Activated naive CD4-positive, alpha-beta T cell treated with anti-CD3 and anti-CD28 coated beads, Interleukin-2, amount 50 U/mL, for 24 hours (primary cell): ENCODE data around the gene ATP5PF.

Experiments
- H3K27ac Mint-ChIP-seq: one replicate; pipeline ENCODE4 v1.8.0; 2021; ENCODE audit warnings: mild to moderate bottlenecking, mixed read lengths
- H3K27me3 Mint-ChIP-seq: one replicate; pipeline ENCODE4 v1.8.0; 2021; ENCODE audit warnings: mixed read lengths
- H3K36me3 Mint-ChIP-seq: one replicate; pipeline ENCODE4 v1.8.0; 2021; ENCODE audit warnings: mixed read lengths
- H3K4me1 Mint-ChIP-seq: one replicate; pipeline ENCODE4 v1.8.0; 2021; ENCODE audit warnings: mixed read lengths
- H3K4me3 Mint-ChIP-seq: one replicate; pipeline ENCODE4 v1.8.0; 2021; ENCODE audit warnings: mild to moderate bottlenecking, mixed read lengths
- H3K9me3 Mint-ChIP-seq: one replicate; pipeline ENCODE4 v1.8.0; 2021; ENCODE audit warnings: mixed read lengths

Gene ATP5PF

GRCh38 chr21:25689226-25689625 is 45.5 kb downstream of the ATP5PF start:
- Mint-ChIP-seq H3K36me3 (no peaks in the 10 kb centered on the region), H3K9me3 (no peaks in the 10 kb centered on the region), H3K4me3 (no peak overlapping the region), H3K27me3 (peaks cover 5% of the 10 kb centered on the region), H3K27ac (no peak overlapping the region), H3K4me1 (no peaks in the 10 kb centered on the region)

- Mint-ChIP-seq H3K27ac (no peak overlapping the region), H3K9me3 (no peaks in the 10 kb centered on the region), H3K4me3 (no peak overlapping the region), H3K36me3 (no peaks in the 10 kb centered on the region), H3K4me1 (no peaks in the 10 kb centered on the region), H3K27me3 (peaks cover 5% of the 10 kb centered on the region)
Observed at GRCh38 chr21:25688275-25689155, 46.2 kb downstream of the ATP5PF start.

GRCh38 chr21:25687787-25688186 is 46.9 kb downstream of the ATP5PF start:
- Mint-ChIP-seq H3K9me3 (no peaks in the 10 kb centered on the region), H3K27ac (no peak overlapping the region), H3K36me3 (no peaks in the 10 kb centered on the region), H3K4me1 (no peaks in the 10 kb centered on the region), H3K27me3 (peaks cover 5% of the 10 kb centered on the region), H3K4me3 (no peak overlapping the region)

GRCh38 chr21:25682382-25682781 is 52.3 kb downstream of the ATP5PF start:
- no peaks in the 10 kb centered on the region for H3K4me1 Mint-ChIP-seq
- H3K27ac Mint-ChIP-seq = no peak overlapping the region
- no peaks in the 10 kb centered on the region for H3K9me3 Mint-ChIP-seq
- no peak overlapping the region for H3K4me3 Mint-ChIP-seq
- no peaks in the 10 kb centered on the region for H3K36me3 Mint-ChIP-seq
- peaks cover 4% of the 10 kb centered on the region for H3K27me3 Mint-ChIP-seq

- Mint-ChIP-seq H3K27me3 (no peaks in the 10 kb centered on the region), H3K27ac (no peak overlapping the region), H3K4me1 (no peaks in the 10 kb centered on the region), H3K36me3 (peaks cover 1% of the 10 kb centered on the region), H3K9me3 (no peaks in the 10 kb centered on the region), H3K4me3 (no peak overlapping the region)
Observed at GRCh38 chr21:25676451-25676850, 58.3 kb downstream of the ATP5PF start.
